ENCODE data around the gene C6orf52.
A peak's percentile ranks its signal among the peaks of the same experiment; 100 is the strongest.
"Not testable (repeated sequence)": the region's sequence is repeated elsewhere in the genome, so short reads cannot be mapped to it uniquely, and the experiment has no call there.

C6orf52 gene

GRCh38 chr6:10721850-10722569 lies 27.6 kb upstream of the C6orf52 start:
- DNase-seq (ENCODE audit: low spot score): peak; percentile 14
- TF ChIP-seq CTCF (IDR thresholded peaks at IDR 0.05; ENCODE audit: extremely low read depth, missing control alignments): no peak

GRCh38 chr6:10720960-10721849 lies 26.8 kb upstream of the C6orf52 start:
- not testable (repeated sequence) for DNase-seq (ENCODE audit: low spot score)

- no peak for TF ChIP-seq CTCF (IDR thresholded peaks at IDR 0.05; ENCODE audit: extremely low read depth, missing control alignments)
- DNase-seq (ENCODE audit: low spot score): peak; percentile 34
Measured at GRCh38 chr6:10720265-10720959, 26.0 kb upstream of the C6orf52 start.

GRCh38 chr6:10719964-10720264 lies 25.5 kb upstream of the C6orf52 start:
- TF ChIP-seq CTCF (IDR thresholded peaks at IDR 0.05; ENCODE audit: extremely low read depth, missing control alignments): no peak
- DNase-seq (ENCODE audit: low spot score): no peak

- no peak for TF ChIP-seq CTCF (IDR thresholded peaks at IDR 0.05; ENCODE audit: extremely low read depth, missing control alignments)
- DNase-seq (ENCODE audit: low spot score): no peak
Measured at GRCh38 chr6:10719296-10719963, 25.0 kb upstream of the C6orf52 start.

GRCh38 chr6:10713962-10714361 lies 19.5 kb upstream of the C6orf52 start:
- TF ChIP-seq CTCF (IDR thresholded peaks at IDR 0.05; ENCODE audit: extremely low read depth, missing control alignments): no peak
- DNase-seq (ENCODE audit: low spot score): no peak

GRCh38 chr6:10696655-10697054 lies 2.2 kb upstream of the C6orf52 start:
- no peak for TF ChIP-seq CTCF (IDR thresholded peaks at IDR 0.05; ENCODE audit: extremely low read depth, missing control alignments)

More at GRCh38 chr6:10696655-10697054, 2.2 kb upstream of the C6orf52 start:
- no peak for DNase-seq (ENCODE audit: low spot score)
